Sigmoid colon (tissue), 4 donors: Measurements from ENCODE around the gene NR1D2.

ENCODE experiments used
- CTCF ChIP-seq, 4 experiments: fragments of 450-650 bp in 3 of 4; fragments of 200-600 bp in 1 of 4; IDR thresholded peaks; one replicate each; pipeline ENCODE4 v1.5.1; 2016 to 2019; ENCODE audit warnings: antibody characterized with exemption in 4 of 4, mild to moderate bottlenecking in 3 of 4, moderate library complexity in 2 of 4
- POLR2A ChIP-seq, 2 donors: fragments of 450-650 bp; IDR thresholded peaks; one replicate each; pipeline ENCODE4 v1.6.1; 2016; ENCODE audit warnings: antibody characterized with exemption in 2 of 2, mild to moderate bottlenecking in 2 of 2, moderate library complexity in 2 of 2
- POLR2AphosphoS5 ChIP-seq, 4 donors: sonication (generic); formaldehyde crosslinking; IDR thresholded peaks; one replicate each; pipeline ENCODE4 v1.6.1; 2017; ENCODE audit warnings: antibody characterized with exemption in 4 of 4

GRCh38 chr3:23966328-23966727, 21.2 kb downstream of the NR1D2 start:
- TF ChIP-seq CTCF (IDR thresholded peaks at IDR 0.05) (no peak), POLR2AphosphoS5 (IDR thresholded peaks at IDR 0.05) (no peak), POLR2A (IDR thresholded peaks at IDR 0.05) (no peak)
